SK-N-SH (cell line): ENCODE results near the gene LY6G6D. TPM values are rescaled to one million over a fixed set of nuclear protein-coding genes. Genes with fewer than 3 reads are reported as not detected.

Experiments
- CTCF ChIA-PET: fragments of 300-600, 350-600 bp; formaldehyde crosslinking; extraction: SDS; loops from one replicate; lab custom pipeline; 2021; lab: Yijun Ruan, JAX
- POLR2A ChIA-PET: fragments of 350-600 bp; sonication (Branson Sonifier 250); formaldehyde crosslinking; extraction: SDS; loops from one replicate; lab custom pipeline; 2020; ENCODE audit warnings: antibody characterized with exemption, inconsistent platforms; lab: Yijun Ruan, JAX
- DNase-seq: peaks from one replicate; pipeline ENCODE4 v3.0.0; 2012
- H2AFZ ChIP-seq: fragments of 200-600 bp; sonication (generic); 2 replicates; pipeline ENCODE4 v1.8.1; 2016; ENCODE audit warnings: antibody characterized with exemption, mild to moderate bottlenecking, low read depth
- H3F3A ChIP-seq: fragments of 200-600 bp; sonication (generic); replicated peaks from 2 replicates; pipeline ENCODE3; 2016; ENCODE audit warnings: antibody characterized with exemption, mild to moderate bottlenecking; ENCODE audit not compliant: insufficient read depth
- H3K27ac ChIP-seq, 2 experiments: fragments of 200-500 bp in 1 of 2; fragments of 200-600 bp in 1 of 2; sonication (Bioruptor generic) in 1 of 2; sonication (generic), shearing (Covaris generic) in 1 of 2; 2 replicates each; pipeline versions ENCODE4 v1.5.1 to v1.6.1; 2014 to 2016; ENCODE audit warnings: low read depth in 2 of 2, inconsistent platforms in 1 of 2, low read length in 1 of 2, mild to moderate bottlenecking in 1 of 2, mixed read lengths in 1 of 2
- H3K27me3 ChIP-seq: fragments of 200-600 bp; sonication (generic), shearing (Covaris generic); 2 replicates; pipeline ENCODE4 v1.6.1; 2016; ENCODE audit warnings: mixed run types; ENCODE audit not compliant: insufficient read depth
- H3K36me3 ChIP-seq, 2 experiments: fragments of 200-500 bp in 1 of 2; fragments of 200-600 bp in 1 of 2; sonication (Bioruptor generic) in 1 of 2; sonication (generic) in 1 of 2; replicated peaks in 1 of 2; 2 replicates each; pipeline versions ENCODE3 to v1.5.1; 2014 to 2016; ENCODE audit warnings: low read length in 1 of 2, mild to moderate bottlenecking in 1 of 2; ENCODE audit not compliant: insufficient read depth in 2 of 2, control insufficient read depth in 1 of 2
- H3K4me1 ChIP-seq, 2 experiments: fragments of 200-500 bp in 1 of 2; fragments of 200-600 bp in 1 of 2; sonication (Bioruptor generic) in 1 of 2; sonication (generic), shearing (Covaris generic) in 1 of 2; 2 replicates each; pipeline versions ENCODE4 v1.5.1 to v1.6.1; 2014 to 2016; ENCODE audit warnings: low read depth in 1 of 2, low read length in 1 of 2, mixed run types in 1 of 2; ENCODE audit not compliant: insufficient read depth in 2 of 2, control insufficient read depth in 1 of 2
- H3K4me2 ChIP-seq: fragments of 200-600 bp; sonication (generic), shearing (Covaris generic); 2 replicates; pipeline ENCODE4 v1.6.1; 2017; ENCODE audit warnings: mixed run types
- H3K4me3 ChIP-seq, 2 experiments: fragments of 200-500 bp in 1 of 2; fragments of 200-600 bp in 1 of 2; sonication (Bioruptor generic) in 1 of 2; sonication (generic), shearing (Covaris generic) in 1 of 2; 2 replicates each; pipeline versions ENCODE4 v1.5.1 to v1.8.1; 2014 to 2016; ENCODE audit warnings: low read depth in 2 of 2, inconsistent platforms in 1 of 2, low read length in 1 of 2, mild to moderate bottlenecking in 1 of 2, mixed read lengths in 1 of 2, moderate library complexity in 1 of 2
- H3K79me2 ChIP-seq: fragments of 200-600 bp; sonication (generic); 2 replicates; pipeline ENCODE4 v1.8.1; 2017; ENCODE audit warnings: mild to moderate bottlenecking; ENCODE audit not compliant: insufficient read depth
- H3K9ac ChIP-seq: fragments of 200-600 bp; sonication (generic); 2 replicates; pipeline ENCODE4 v1.6.1; 2017; ENCODE audit warnings: mixed run types
- H3K9me2 ChIP-seq: fragments of 200-600 bp; sonication (generic); 2 replicates; pipeline ENCODE4 v1.6.1; 2017; ENCODE audit warnings: mixed run types
- H3K9me3 ChIP-seq: fragments of 200-600 bp; sonication (generic); 2 replicates; pipeline ENCODE4 v1.6.1; 2017; ENCODE audit warnings: mixed run types, mild to moderate bottlenecking, moderate library complexity
- H4K20me1 ChIP-seq: fragments of 200-600 bp; sonication (generic); 2 replicates; pipeline ENCODE4 v1.6.1; 2017; ENCODE audit warnings: mild to moderate bottlenecking, mixed run types; ENCODE audit not compliant: insufficient read depth
- FOSL2 ChIP-seq: IDR thresholded peaks from 2 replicates; pipeline ENCODE4 v1.4.0; 2012; ENCODE audit warnings: low read depth, mild to moderate bottlenecking, moderate library complexity, borderline replicate concordance
- FOXM1 ChIP-seq: IDR thresholded peaks from 2 replicates; pipeline ENCODE4 v1.4.0; 2012; ENCODE audit warnings: low read depth, mild to moderate bottlenecking
- GATA2 ChIP-seq: sonication (generic); formaldehyde crosslinking; IDR thresholded peaks from 2 replicates; pipeline ENCODE4 v1.5.0; 2020; ENCODE audit warnings: mild to moderate bottlenecking, missing genetic modification reagents
- NFIC ChIP-seq: IDR thresholded peaks from 2 replicates; pipeline ENCODE4 v1.4.0; 2012; ENCODE audit warnings: borderline replicate concordance
- POLR2AphosphoS5 ChIP-seq: IDR thresholded peaks from 2 replicates; pipeline ENCODE4 v1.6.1; 2012; ENCODE audit warnings: low read depth, low read length
- RCOR1 ChIP-seq: fragments of 150-350 bp; IDR thresholded peaks from 2 replicates; pipeline ENCODE4 v1.6.1; 2017; ENCODE audit warnings: antibody characterized with exemption, low read length
- RXRA ChIP-seq: IDR thresholded peaks from 2 replicates; pipeline ENCODE4 v1.4.0; 2012; ENCODE audit warnings: low read depth, mild to moderate bottlenecking, borderline replicate concordance
- SIN3A ChIP-seq: IDR thresholded peaks from 2 replicates; pipeline ENCODE4 v1.6.1; 2012; ENCODE audit warnings: low read depth, mild to moderate bottlenecking, low read length, moderate library complexity, borderline replicate concordance
- YY1 ChIP-seq: IDR thresholded peaks from 2 replicates; pipeline ENCODE4 v1.4.0; 2012; ENCODE audit warnings: low read depth, mild to moderate bottlenecking
- WGBS: methylation state at CpG from one replicate; pipeline ENCODE4 v1.1.6; 2017; ENCODE audit warnings: low lambda C conversion rate; 5-methylcytosine and 5-hydroxymethylcytosine counted together
- polyA plus RNA-seq, 3 experiments: library from polyadenylated mRNA; depleted of rRNA; stranded (reverse); fragments of >200 nt; gene quantifications; 2 replicates each; pipeline ENCODE4 v1.2.3, GENCODE V29; 2012
- TF ChIP-seq, protein P1 (sequence below): fragments of 200-600 bp; sonication (generic); IDR thresholded peaks from 2 replicates; pipeline ENCODE4 v1.6.1; 2017; ENCODE audit warnings: antibody characterized with exemption, mild to moderate bottlenecking, moderate library complexity
- TF ChIP-seq, protein P2 (sequence below): IDR thresholded peaks from 2 replicates; pipeline ENCODE4 v1.4.0; 2012; ENCODE audit warnings: low read depth
- TF ChIP-seq, protein P3 (sequence below): IDR thresholded peaks from 2 replicates; pipeline ENCODE4 v1.4.0; 2012; ENCODE audit warnings: low read depth, borderline replicate concordance
- TF ChIP-seq, protein P4 (sequence below): fragments of 150-350 bp; IDR thresholded peaks from 2 replicates; pipeline ENCODE4 v1.6.1; 2017; ENCODE audit warnings: antibody characterized with exemption, low read length, low read depth, borderline replicate concordance
- TF ChIP-seq, protein P5 (sequence below): fragments of 150-350 bp; IDR thresholded peaks from 2 replicates; pipeline ENCODE4 v1.6.1; 2016; ENCODE audit warnings: mild to moderate bottlenecking, low read depth, low read length
- TF ChIP-seq, protein P6 (sequence below): IDR thresholded peaks from 2 replicates; pipeline ENCODE4 v1.6.1; 2012; ENCODE audit warnings: mild to moderate bottlenecking, low read depth, low read length, moderate library complexity

The LY6G6D gene
- polyA plus RNA-seq, 1 of the 3 experiments (the other 2 are of a cell fraction) = not detected

DNA sequence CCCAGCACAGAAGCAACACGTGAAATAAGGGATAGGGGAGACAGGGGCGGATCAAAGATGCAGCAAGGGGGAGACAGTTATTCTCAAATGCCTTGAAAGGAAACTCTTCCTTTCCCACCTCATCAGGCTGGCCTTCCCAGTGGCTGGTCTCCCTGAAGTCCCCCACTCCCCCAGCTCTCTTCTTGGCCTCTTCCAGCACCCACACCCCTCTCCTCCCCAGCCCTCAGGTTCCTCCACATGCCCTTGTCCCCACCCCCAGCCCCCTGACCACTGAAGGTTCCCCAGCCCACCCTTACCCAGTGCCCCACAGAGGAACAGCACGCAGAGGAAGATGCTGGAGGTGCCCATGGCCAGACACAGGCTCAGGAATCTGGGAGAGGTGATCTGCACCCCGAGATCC is 1.7 kb upstream of the LY6G6D start:
- no peak overlapping the region for H3K4me2 ChIP-seq
- ChIA-PET CTCF (interaction anchor here (1.1 to 1.5 kb wide), 3 partner anchors 15 to 77 kb away, joined by 3 to 4 read pairs (median 3); no protein-coding TSS in a partner anchor), POLR2A (no interaction called here)
- DNase-seq = no peak
- no peaks in the 10 kb centered on the region for H3K79me2 ChIP-seq
- H3K4me3 ChIP-seq = no peak overlapping the region
- H4K20me1 ChIP-seq = no peaks in the 10 kb centered on the region
- H3F3A ChIP-seq = peaks cover 3% of the 10 kb centered on the region
- H3K4me1 ChIP-seq = no peaks in the 10 kb centered on the region
- H3K36me3 ChIP-seq = no peaks in the 10 kb centered on the region
- no peak overlapping the region for H3K27ac ChIP-seq
- H2AFZ ChIP-seq = no peak overlapping the region
- H3K9me3 ChIP-seq = no peaks in the 10 kb centered on the region
- H3K27me3 ChIP-seq = no peaks in the 10 kb centered on the region
- 73% methylated on average over 4 of the region's 4 CpGs for WGBS
- no peak overlapping the region for H3K9ac ChIP-seq
- no peaks in the 10 kb centered on the region for H3K9me2 ChIP-seq
- TF ChIP-seq, protein P1, sequence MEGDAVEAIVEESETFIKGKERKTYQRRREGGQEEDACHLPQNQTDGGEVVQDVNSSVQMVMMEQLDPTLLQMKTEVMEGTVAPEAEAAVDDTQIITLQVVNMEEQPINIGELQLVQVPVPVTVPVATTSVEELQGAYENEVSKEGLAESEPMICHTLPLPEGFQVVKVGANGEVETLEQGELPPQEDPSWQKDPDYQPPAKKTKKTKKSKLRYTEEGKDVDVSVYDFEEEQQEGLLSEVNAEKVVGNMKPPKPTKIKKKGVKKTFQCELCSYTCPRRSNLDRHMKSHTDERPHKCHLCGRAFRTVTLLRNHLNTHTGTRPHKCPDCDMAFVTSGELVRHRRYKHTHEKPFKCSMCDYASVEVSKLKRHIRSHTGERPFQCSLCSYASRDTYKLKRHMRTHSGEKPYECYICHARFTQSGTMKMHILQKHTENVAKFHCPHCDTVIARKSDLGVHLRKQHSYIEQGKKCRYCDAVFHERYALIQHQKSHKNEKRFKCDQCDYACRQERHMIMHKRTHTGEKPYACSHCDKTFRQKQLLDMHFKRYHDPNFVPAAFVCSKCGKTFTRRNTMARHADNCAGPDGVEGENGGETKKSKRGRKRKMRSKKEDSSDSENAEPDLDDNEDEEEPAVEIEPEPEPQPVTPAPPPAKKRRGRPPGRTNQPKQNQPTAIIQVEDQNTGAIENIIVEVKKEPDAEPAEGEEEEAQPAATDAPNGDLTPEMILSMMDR = no peak
- TF ChIP-seq GATA2 (CRISPR knock-in tag) = no peak
- TF ChIP-seq, protein P2, sequence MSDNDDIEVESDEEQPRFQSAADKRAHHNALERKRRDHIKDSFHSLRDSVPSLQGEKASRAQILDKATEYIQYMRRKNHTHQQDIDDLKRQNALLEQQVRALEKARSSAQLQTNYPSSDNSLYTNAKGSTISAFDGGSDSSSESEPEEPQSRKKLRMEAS = no peak
- TF ChIP-seq NFIC = no peak
- no peak for TF ChIP-seq YY1
- no peak for TF ChIP-seq RCOR1
- TF ChIP-seq, protein P3, sequence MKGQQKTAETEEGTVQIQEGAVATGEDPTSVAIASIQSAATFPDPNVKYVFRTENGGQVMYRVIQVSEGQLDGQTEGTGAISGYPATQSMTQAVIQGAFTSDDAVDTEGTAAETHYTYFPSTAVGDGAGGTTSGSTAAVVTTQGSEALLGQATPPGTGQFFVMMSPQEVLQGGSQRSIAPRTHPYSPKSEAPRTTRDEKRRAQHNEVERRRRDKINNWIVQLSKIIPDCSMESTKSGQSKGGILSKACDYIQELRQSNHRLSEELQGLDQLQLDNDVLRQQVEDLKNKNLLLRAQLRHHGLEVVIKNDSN = no peak
- TF ChIP-seq, protein P4, sequence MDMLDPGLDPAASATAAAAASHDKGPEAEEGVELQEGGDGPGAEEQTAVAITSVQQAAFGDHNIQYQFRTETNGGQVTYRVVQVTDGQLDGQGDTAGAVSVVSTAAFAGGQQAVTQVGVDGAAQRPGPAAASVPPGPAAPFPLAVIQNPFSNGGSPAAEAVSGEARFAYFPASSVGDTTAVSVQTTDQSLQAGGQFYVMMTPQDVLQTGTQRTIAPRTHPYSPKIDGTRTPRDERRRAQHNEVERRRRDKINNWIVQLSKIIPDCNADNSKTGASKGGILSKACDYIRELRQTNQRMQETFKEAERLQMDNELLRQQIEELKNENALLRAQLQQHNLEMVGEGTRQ = no peak
- TF ChIP-seq, protein P5, sequence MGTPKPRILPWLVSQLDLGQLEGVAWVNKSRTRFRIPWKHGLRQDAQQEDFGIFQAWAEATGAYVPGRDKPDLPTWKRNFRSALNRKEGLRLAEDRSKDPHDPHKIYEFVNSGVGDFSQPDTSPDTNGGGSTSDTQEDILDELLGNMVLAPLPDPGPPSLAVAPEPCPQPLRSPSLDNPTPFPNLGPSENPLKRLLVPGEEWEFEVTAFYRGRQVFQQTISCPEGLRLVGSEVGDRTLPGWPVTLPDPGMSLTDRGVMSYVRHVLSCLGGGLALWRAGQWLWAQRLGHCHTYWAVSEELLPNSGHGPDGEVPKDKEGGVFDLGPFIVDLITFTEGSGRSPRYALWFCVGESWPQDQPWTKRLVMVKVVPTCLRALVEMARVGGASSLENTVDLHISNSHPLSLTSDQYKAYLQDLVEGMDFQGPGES = no peak
- TF ChIP-seq, protein P6, sequence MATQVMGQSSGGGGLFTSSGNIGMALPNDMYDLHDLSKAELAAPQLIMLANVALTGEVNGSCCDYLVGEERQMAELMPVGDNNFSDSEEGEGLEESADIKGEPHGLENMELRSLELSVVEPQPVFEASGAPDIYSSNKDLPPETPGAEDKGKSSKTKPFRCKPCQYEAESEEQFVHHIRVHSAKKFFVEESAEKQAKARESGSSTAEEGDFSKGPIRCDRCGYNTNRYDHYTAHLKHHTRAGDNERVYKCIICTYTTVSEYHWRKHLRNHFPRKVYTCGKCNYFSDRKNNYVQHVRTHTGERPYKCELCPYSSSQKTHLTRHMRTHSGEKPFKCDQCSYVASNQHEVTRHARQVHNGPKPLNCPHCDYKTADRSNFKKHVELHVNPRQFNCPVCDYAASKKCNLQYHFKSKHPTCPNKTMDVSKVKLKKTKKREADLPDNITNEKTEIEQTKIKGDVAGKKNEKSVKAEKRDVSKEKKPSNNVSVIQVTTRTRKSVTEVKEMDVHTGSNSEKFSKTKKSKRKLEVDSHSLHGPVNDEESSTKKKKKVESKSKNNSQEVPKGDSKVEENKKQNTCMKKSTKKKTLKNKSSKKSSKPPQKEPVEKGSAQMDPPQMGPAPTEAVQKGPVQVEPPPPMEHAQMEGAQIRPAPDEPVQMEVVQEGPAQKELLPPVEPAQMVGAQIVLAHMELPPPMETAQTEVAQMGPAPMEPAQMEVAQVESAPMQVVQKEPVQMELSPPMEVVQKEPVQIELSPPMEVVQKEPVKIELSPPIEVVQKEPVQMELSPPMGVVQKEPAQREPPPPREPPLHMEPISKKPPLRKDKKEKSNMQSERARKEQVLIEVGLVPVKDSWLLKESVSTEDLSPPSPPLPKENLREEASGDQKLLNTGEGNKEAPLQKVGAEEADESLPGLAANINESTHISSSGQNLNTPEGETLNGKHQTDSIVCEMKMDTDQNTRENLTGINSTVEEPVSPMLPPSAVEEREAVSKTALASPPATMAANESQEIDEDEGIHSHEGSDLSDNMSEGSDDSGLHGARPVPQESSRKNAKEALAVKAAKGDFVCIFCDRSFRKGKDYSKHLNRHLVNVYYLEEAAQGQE = no peak
- TF ChIP-seq FOXM1 = no peak
- no peak for TF ChIP-seq RXRA
- TF ChIP-seq FOSL2 = no peak
- TF ChIP-seq POLR2AphosphoS5 = no peak
- TF ChIP-seq SIN3A = no peak
